ENCODE measurements around the gene MAD2L1BP.

The MAD2L1BP gene

DNA sequence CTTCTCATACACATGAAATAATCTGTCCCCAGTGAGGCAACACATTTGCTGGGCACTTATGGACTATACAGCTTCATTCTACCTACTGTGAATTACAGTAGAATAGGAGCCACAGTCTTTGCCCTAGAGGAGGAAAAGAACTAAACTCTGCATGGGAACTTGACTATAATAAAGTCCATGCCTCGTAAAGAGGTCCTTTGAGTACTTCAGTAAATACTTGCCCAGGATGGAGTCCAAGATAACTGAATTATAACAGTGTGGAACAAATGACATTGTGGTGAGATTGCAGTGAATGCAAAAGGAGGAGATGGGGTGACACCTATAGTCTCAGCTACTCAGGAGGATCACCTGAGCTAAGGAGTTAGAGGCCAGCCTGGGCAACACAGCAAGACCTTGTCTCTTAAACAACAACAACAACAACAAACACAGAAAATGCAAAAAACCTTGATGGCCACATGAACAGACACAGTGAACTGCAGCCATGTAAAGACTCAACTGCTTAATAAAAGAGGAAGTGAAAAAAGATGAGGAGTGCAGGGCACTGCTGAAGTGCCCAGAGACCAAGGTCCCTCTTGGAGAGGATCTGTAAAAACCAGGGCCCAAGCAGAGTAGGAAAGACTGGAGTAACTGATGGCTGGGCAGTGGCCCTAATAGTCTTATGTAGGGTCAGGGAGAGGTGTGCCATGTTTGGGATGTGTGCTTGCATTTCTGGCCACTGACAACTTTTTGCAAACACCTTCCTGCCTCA is 48.2 kb downstream of the MAD2L1BP start:
- no peak for DNase-seq

DNA sequence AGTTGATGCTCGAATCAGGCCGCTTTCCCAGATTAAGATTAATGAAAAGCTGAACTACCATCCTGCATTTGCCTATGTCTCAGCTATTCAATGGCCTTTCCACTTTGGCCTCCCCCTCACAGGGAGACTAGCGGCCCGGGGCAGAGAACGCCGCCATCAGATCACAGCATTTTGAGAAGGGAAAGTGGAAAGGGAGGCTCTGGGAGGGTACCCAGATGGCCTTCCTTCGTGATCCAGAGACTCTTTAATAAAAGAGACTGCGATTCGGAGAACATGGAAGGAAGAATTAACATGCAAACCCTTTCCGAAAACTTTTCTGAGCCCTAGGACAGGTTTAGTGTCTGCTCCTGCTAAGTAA is 51.4 kb downstream of the MAD2L1BP start:
- DNase-seq, result no peak

DNA sequence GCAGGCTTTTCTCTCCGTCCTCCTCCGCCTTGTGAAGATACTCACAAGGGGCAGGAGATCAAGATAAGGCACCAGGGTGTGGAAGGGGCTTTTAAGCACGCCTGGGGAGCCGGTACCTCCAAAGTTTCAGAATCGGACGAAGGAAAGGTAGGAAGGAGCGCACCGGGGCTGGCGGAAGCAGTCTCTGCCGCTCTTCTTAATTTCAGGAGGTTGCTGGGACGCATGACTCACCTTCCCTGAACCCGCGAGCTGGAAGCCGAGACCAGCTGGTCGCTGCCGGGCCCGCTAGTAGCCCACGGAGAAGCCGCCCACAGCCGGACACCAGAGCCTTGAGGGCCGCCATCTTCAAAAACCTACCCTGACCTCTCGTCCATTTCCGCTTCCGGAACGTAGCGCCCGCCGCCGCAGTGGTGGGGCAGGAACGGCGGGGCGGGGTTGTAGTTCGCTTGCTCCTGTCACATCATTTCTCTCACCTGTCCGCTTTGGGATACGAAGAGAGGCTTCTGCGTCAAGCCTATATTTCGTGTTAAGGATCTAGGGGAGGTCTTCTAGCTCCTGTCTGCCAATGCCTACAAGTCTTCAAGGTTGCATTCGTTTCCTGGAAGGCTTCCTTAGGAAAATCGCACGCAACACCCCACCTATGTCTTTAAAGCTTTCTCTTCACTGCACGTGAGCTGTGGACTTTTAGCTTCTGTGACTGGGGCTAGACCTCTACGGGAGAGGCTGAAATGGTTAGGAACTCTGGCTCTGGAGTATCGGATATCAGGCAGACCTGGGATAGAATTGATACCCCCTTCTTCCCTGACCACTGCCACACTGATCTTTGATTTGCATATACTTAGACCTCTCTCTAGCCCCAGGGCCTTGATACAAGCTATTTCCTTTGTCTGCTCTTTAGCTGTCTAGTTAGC is 52.1 kb downstream of the MAD2L1BP start, which contains the start of gene MRPS18A:
MRPS18A (minus strand) TSS at position 355 of the 911 bp plus-strand sequence; CDS start at position 343, 12 bp downstream.
- DNase-seq, result peak; percentile 25 to 61

DNA sequence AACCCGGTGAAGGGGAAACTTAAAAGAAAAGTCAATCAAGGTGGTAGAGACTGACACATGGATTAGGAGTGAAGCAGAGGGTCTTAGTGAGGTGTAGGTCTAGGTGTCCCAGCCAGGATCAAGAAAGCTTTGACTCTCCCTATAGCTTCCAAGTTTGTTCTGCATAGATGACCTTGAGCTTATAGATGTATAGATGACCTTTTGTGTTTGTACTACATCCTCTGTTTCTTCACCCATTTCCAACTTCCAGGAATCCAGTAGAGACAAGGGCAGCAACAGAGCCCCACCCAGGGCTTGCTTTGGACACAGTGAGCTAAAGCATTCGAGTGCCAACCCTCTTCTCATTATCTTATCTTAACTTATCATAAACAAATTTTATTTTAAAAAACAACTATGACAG is 53.8 kb downstream of the MAD2L1BP start:
- no peak for DNase-seq

Measured in cerebellar nuclear complex (tissue), 1 donor.